Hematopoietic multipotent progenitor cell treated with erythropoietin and hydrocortisone succinate and interleukin-3 and kit ligand, for 4 days (in vitro differentiated cells): ENCODE measurements around the gene ADAMTSL3.
A peak's percentile ranks its signal among the peaks of the same experiment; 100 is the strongest.
"Not testable (repeated sequence)": the region's sequence is repeated elsewhere in the genome, so short reads cannot be mapped to it uniquely, and the experiment has no call there.

Experiments used
- DNase-seq: peaks from one replicate; pipeline ENCODE4 v3.0.0-alpha.2; 2015

The ADAMTSL3 gene

DNA sequence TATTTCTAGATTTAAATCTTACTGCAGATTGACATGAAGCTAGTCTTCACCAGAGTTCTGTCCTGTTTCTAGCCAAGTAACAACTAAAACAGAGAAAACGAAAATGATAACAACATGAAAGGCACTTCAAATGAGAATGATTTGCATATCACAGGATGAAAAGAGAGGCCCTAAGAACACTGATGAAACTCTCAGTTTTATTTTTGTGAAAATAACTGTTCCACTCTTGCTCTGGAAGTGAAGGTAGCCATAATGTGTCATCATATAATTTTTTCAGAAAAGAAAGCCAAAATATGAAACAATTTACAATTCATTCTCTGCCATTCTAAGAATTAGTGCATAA lies 274.4 kb downstream of the ADAMTSL3 start:
- no peak for DNase-seq

DNA sequence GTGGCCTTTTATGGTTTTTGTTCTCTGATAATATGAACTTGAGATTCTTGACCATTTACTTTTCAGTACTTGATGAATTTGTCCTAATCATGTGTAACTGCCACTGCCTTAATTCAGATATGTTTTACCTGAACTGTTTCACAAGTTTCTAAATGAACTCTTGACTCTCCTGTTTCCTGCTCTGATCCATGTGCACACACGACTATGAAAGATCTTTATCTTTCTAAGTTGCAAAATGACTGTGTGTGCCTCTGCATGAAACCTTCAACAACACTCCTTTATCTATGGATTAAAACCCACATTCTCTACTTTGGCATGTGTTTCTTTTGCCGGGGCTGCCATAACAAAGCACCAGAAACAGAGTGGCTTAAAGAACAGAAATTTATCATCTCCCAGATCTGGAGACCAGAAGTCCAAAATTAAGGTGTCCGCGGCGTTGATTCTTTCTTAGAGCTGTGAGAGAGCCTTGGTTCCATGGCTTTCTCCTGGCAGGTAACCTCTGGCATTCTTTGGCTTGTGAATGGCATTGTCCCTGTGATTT lies 275.0 kb downstream of the ADAMTSL3 start:
- no peak for DNase-seq

DNA sequence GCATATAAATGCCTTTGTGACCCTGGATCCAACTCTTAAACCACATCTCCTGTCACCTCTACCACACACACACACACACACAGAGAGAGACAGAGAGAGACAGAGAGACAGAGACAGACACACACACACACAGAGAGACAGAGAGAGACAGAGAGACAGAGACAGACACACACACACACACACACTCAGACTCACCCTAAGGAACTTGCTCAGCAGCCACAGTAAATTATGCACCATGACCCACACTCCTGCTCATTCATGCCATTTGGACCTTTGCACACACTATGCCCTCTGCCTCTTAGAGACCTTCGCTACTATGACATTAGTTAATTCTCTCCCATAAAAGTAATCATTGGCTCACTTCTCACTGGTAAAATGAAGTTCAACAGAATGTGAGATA lies 275.7 kb downstream of the ADAMTSL3 start:
- DNase-seq: no peak

DNA sequence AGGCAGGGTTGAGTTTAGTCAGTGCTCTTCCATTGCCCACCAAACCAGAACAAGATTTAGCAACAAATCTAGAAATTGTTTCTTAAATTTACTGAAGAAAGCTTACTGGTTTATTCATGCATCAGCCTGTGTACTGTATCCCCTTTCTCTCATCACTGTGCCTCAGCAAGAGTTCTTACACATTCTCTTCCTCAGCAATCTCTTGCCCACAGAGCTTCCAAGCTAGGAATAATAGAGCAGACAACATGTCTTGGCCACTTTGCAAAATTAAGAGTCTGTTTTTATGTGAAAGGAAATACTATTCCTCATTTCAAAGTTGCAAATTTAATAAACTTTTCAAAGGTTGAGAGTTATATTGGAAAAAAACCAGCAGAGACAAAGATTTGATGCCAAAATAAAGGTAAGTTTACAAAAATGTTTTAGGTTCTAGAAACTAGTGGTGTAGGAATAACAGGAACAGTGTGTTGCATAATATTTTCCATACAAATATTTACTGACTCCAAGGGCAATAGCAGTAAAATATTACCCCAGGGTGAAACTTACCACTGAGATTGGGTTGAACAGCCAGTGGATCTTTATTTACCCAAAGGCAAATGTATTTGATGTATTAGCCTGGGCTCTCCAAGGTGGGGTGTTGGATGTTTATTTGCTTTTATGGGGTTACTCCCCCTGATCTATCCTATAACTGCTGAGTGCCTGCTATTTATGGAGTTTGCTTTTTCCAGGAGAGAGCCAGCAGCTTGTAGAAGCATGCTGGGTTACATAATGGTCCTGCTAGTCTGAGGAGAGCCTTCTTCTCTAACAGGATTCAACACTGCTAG lies 276.7 kb downstream of the ADAMTSL3 start:
- DNase-seq: no peak

DNA sequence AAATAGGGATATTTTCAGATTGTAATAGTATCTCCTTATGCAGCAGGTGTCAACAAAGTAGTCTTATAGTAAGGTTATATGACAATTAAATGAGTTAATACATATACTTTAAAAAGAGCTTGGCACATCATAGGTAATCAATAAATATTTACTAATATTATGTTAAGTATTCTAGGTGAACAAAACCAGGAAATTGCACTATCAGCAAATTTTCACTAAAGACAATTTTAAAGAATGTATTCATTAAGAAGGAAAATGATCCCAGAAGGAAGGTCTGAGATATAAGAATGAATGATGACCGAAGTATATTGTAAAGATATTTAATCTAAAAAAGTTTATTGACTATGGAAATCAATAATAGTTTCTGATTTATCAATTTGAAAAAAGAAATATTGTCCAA lies 281.9 kb downstream of the ADAMTSL3 start:
- DNase-seq: no peak

DNA sequence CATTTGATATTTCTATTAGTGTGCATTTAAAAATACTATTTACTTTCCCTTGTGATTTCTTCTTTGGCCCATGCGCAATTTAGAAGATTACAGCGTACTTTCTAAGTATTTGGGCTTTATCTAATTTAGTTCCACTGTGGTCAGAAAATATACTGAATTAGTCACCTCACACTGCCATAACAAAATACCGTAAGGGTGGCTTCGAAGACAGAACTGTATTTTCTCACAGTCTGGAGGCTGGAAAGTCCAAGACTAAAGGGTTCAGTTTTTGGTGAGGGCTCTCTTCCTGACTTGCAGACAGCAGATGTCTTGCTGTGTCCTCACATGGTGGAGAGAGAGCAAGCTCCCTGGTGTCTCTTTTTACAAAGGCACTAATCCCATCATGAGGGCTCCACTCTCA lies 286.2 kb downstream of the ADAMTSL3 start:
- no peak for DNase-seq

DNA sequence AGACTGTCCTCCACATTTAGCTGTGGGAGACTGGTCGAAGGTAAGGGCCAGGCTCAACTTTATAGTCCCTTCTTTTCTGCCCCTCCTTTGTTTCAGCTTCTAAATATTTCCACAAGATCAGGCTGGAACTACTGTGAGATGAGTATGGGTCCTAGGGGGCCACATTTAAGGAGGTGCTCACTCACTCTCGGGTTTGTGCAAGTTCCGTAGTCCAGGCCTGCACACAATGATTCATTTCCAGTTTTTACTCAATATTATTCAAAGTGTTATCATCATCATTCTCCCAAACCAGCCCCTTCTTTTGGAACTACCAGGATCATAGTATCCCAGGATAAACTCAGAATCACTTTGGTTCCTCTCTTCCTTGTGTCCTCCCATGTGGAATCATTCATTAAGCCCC lies 289.1 kb downstream of the ADAMTSL3 start:
- no peak for DNase-seq

DNA sequence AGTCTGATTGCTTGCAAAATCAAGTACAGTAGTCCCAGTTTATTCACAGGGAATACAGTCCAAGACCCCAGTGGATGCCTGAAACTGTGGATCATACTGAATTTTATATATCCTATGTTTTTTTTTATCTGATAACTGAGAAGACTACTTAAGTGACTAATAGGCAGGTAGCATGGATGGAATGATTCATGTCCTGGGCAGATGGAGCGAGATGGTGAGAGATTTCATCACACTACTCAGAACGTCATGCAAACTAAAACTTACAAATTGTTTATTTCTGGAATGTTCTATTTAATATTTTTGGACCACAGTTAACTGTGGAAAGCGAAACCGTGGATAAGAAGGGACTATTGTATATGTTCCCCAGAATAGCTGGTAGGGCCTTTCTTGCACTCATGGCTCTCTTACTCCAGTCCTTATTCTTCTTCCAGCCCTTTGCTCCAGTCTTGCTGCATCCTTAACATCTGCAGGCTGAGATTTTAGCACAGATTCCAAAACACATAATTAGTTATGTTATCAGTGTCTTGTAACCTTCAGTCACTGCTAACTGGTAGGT lies 290.0 kb downstream of the ADAMTSL3 start:
- DNase-seq: no peak

DNA sequence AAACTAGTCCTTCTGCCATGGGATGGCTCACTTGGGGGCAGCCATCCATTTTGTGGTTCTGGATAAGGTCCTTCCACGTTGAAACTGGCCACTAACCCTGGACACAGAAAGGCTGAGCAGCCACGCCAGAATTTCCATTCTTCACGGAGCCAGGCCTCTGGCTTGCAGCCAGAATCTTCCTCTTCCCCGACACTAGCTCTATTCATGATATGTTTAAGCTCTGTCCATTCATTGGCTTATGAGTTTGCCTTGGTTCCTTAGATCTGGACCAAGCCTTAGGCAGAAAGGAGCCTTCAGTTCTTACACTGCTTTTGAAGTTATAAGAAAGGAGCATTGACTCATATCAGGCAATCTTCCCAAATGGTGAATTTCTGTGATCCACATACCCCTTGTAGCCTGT lies 293.2 kb downstream of the ADAMTSL3 start:
- DNase-seq: no peak

DNA sequence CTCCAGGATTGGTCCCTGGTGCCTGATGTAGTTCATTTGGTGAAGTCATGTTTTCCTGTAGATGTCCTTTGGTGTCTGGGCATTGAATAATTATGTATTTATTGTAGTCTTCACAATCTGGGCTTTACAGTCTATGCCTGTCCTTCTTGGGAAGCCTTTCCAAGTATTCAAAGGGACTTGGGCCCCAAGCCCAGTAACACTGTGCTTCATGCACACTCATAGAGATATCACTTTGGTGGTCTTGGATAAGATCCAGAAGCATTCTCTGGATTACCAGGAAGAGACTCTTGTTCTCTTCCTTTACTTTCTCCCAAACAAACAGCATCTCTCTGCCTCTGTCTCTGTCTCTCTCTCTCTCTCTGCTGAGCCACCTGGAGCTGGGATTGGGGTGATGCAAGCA lies 300.6 kb downstream of the ADAMTSL3 start:
- no peak for DNase-seq

DNA sequence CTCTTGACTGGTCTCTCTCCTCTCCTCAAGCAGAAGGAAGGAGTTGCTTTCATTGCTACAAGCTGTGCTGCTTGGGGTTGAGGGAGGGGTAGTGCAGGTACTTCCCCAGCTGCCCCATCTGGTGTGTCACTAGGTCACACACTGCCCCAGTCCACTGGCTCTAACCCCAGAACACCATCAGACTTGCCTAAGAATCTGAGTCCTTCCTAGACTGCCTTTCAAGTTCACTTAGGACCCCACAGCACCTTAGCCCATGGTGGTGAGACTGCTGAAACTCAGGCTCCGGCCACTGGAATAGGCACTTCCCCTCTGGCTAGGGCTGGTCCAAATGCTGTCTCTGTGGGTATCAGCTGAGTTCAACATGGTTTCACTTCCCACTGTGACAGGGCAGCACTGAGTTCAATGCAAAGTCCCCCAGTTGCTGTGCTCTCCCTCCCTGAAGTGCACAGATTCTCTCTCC lies 301.9 kb downstream of the ADAMTSL3 start:
- no peak for DNase-seq

DNA sequence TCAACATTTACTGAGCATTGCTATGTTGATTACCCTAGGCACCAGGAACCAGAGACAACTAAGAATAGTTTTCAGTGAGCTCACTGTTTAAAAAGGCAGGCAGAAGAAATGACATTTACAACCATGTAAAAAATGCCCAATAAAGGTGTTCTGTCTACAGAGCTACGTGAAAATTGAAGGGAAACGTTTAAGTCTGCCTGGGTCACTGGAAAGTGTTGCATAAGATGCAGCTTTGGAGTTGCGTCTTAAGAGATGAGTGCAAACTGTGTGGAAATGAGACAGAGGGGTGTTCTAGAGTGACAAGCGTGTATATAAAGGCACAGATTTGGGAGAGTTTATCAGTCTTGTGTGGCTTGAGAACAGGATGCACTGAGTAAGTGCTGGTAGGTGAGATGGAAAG lies 303.0 kb downstream of the ADAMTSL3 start:
- no peak for DNase-seq

DNA sequence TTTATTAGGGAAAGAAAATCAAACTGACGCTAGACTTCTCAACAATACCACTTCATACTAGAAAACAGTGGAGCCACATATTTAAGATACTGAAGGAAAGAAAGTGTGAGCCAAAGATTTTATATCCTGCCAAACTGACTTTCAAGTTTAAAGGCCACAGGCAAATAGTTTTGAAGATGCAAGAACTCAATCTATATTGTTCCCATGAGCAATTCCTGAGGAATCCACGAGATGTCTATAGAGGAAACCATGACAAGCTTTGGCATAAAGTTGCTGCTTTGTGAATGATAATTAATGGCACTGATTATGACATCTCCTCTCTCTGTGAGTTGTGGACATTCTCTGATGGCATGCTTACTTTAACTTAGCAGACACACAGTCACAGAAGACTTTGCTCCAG lies 305.6 kb downstream of the ADAMTSL3 start:
- no peak for DNase-seq

DNA sequence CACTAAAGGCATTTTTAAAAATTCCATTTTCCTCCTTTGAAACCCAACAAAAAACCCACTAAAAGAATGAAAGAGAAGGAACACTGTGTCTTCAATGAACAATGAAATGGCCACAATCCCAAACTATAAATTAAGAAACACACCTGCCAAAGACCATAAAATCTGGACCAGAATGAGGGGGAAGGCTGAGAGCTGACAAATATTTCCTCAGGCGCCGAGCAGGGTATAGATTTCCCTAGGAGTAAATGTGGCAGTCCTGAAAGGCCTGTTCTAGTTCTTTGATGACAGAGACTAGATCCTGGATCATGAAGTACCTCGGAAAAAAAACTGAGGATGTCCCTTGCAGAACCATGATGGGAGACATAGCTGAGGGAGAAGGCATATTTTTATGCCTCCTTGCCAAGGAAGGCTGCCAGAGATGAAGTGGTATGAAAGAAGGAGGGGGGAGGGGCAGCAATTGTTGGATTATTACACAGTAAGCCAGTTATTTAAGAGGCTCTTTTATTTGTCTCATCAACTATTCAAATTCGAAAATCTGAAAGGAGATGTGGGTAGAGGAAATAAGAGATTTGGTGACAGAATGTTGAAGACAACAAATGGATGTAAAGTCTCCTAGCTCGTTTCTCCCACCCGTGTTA lies 306.4 kb downstream of the ADAMTSL3 start:
- no peak for DNase-seq

DNA sequence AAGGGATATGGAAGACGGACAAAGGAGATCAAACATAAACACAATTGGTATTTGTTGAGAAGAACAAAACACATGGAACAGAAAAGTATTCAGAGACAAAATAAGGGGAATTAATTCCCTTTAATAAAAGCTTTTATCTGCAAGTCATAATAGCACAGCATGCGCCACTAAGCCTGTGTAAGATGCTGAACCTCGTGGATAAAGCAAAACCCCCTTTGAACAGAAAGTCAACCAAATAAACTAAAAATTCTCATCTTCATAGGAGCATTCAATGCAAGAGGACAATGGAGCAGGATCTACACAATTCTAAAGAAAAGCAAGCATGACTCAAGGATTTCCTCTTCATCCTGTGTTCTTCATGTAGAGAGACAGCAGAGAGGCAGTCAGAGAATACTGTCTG lies 307.4 kb downstream of the ADAMTSL3 start:
- no peak for DNase-seq

DNA sequence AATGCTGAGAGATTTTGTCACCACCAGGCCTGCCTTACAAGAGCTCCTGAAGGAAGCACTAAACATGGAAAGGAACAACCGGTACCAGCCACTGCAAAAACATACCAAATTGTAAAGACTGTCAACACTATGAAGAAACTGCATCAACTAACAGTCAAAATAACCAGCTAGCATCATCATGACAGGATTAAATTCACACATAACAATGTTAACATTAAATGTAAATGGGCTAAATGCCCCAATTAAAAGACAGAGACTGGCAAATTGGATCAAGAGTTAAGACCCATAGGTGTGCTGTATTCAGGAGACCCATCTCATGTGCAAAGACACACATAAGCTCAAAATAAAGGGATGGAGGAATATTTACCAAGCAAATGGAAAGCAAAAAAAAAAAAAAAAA lies 311.0 kb downstream of the ADAMTSL3 start:
- not testable (repeated sequence) for DNase-seq

DNA sequence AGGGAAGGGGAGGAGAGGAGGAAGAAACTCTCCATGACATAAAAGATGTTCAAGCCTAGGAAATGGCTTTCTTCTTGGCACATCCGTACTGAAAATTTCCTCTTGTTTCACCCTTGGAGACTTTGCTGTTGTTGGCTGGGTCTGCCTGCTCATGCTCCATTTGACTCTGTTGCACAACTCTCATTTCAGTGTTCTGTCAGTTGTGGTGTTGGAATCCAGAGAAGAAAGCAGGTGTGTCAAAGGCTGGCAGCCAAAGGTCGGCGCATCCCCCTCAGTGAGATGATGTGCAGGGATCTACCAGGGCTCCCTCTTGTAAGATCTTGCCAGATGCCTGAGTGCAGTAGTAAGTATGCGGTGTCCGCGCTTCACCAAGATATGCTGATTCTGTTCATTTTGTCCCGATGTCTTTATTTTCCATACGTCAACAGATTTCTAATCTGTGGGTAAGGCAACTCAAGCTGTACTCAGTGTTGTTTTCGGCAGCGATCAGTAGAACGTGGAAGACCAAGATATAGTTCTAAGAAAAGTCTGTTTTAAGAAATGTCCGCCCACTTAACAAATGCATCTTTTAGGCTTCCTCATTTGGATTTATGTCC lies 316.5 kb downstream of the ADAMTSL3 start:
- DNase-seq: no peak

DNA sequence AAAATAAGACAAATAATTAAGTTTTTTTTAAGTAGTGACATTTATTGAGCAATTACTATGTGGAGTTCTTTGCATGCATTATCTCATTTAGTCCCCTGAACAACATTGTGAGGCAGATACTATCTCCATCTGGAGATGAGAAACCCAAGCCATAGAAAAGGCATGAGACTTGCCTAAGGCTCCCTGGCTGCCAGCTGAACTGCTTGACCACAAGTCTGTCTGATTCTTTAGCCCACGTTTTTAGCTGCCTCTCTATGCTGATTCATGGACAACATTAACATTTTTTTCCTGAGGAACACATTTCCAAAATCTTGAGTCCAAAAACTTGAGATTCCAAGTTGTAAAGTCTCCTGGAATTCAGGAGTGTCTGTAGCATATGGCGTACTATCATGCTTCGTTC lies 318.1 kb downstream of the ADAMTSL3 start:
- no peak for DNase-seq

DNA sequence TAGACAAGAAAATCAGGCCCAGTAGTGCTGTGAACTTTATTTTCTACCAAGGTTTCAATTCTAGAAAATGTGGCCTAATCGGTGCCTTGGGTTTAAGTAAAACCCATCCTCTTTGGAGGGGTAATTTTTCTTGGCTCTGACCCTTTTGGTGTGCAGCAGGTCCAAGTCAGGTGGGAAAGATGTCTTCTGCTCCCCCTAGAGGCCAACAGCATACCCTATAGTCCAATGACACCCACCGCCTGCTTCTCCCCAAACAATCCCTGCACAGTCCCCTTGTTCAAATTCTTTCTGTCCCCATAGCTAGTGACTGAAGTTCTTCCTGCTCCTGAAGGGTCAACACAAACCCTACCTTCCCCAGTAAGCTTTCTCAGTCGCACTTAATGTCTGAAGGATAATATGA lies 319.9 kb downstream of the ADAMTSL3 start:
- DNase-seq: peak; percentile 11

DNA sequence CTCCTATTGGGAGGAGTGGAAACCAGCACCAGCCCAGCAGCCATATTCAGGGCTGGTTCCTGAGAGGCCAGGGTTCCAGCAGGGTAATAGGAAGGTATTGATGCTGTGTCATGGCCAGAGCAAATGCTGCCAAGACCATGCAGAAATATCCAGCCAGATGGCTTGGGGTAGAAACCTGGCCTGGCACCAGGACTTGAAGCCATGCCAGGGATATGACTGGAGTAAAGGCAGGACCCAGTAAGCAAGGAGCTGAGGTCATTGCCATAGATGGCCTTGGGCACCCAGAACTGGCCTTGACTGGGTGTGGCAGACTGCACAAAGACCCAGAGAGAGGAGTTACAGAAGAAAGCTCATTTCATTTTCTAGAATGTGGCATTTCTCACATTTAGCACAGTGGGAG lies 324.1 kb downstream of the ADAMTSL3 start:
- DNase-seq: no peak

DNA sequence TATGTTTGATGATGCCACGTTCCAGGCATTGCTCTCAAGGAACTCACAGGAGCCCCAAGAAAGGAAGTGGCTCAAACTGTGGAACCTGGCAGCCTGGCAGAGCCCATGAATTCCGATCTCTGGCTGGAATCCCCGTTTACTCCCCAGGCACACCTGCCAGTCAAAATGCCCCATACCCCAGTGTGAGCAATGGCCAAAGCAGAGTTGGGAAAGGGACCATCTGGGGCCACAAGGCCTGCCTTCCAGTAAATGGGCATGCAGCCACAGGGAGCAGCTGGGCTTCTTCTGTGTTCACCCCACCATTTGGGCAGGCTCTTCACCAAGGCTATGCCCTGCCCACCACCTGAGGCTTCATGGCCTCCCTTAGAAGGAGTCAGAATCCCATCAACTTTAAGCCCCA lies 324.7 kb downstream of the ADAMTSL3 start:
- no peak for DNase-seq

DNA sequence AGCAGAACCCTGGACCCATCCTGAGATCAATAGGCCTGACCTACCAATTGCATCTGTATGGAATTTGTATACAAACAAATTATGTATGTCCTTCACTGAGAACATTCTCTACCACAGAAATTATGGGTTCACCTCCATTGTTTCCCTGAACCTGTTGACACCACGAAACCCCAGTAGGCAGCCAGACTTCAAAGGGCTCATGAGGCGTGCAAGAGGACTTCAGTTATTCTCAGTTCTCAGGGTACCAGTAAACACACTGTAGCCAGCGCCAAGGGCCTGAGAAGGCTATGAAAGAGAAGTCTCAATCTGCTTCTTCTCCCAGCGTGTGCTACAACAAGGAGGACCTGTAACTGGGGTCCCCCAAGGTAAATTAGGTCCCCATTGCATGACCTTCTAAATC lies 326.7 kb downstream of the ADAMTSL3 start:
- DNase-seq: no peak

DNA sequence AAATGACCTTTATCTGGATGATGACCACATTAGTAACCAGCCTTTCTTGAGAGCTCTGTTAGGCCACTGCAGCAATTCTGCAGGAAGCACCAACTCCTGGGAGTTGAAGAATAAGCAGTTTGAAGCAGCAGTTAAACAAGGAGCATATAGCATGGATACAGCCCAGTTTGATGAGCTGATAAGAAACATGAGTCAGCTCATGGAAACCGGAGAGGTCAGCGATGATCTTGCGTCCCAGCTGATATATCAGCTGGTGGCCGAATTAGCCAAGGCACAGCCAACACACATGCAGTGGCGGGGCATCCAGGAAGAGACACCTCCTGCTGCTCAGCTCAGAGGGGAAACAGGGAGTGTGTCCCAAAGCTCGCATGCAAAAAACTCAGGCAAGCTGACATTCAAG lies 328.8 kb downstream of the ADAMTSL3 start:
- DNase-seq: no peak
